NT2/D1 (cell line): ENCODE measurements around the gene DTNB.
A peak's percentile ranks its signal among the peaks of the same experiment; 100 is the strongest.

ENCODE experiments used
- DNase-seq: peaks from one replicate; pipeline ENCODE4 v3.0.0-alpha.2; 2011; ENCODE audit warnings: low read depth, low spot score
- H3K27me3 ChIP-seq: 2 replicates; pipeline ENCODE4 v1.6.0; 2011; ENCODE audit warnings: mild to moderate bottlenecking; ENCODE audit not compliant: insufficient read length, insufficient read depth
- H3K36me3 ChIP-seq: 2 replicates; pipeline ENCODE4 v1.6.1; 2011; ENCODE audit warnings: mild to moderate bottlenecking, low read length, mixed read lengths; ENCODE audit not compliant: insufficient read depth, insufficient read length
- H3K4me1 ChIP-seq: 2 replicates; pipeline ENCODE4 v1.5.1; 2011; ENCODE audit not compliant: insufficient read depth, insufficient read length
- H3K4me3 ChIP-seq: 2 replicates; pipeline ENCODE4 v1.5.1; 2011; ENCODE audit warnings: low read depth; ENCODE audit not compliant: insufficient read length
- H3K9ac ChIP-seq: 2 replicates; pipeline ENCODE4 v1.6.0; 2011; ENCODE audit warnings: low read depth; ENCODE audit not compliant: insufficient read length
- H3K9me3 ChIP-seq: 2 replicates; pipeline ENCODE4 v1.5.1; 2011; ENCODE audit warnings: mild to moderate bottlenecking, low read length; ENCODE audit not compliant: insufficient read depth
- SUZ12 ChIP-seq: IDR thresholded peaks from 2 replicates; pipeline ENCODE4 v1.6.1; 2011; ENCODE audit not compliant: insufficient read length, insufficient read depth; ENCODE audit errors: extremely low read depth
- YY1 ChIP-seq: IDR thresholded peaks from 2 replicates; pipeline ENCODE4 v1.6.1; 2011; ENCODE audit not compliant: insufficient read length, insufficient read depth
- ZNF274 ChIP-seq: IDR thresholded peaks from 2 replicates; pipeline ENCODE4 v1.6.1; 2011; ENCODE audit warnings: mild to moderate bottlenecking, low read depth, low read length

DTNB gene

DNA sequence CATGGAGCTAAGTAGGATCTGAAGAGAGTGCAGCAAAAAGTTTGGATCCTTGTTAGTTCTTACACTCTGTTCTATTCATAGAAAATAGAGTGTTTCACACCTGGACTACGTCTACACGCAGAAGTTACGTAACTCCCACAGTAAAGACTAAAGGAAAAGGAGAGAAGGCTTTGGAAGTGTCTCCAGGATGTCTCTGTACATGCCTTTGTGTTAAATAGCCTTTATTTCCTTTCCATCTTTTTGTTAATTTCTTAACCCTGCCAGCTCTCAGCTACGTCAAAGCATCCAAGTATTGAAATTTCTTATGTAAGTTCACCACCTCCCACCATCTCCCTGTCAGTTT lies 8.4 kb downstream of the DTNB start:
- DNase-seq, result no peak
- no peak for TF ChIP-seq YY1
- no peak for TF ChIP-seq SUZ12
- no peak for TF ChIP-seq ZNF274
- Histone ChIP-seq H3K4me3 (no peak overlapping the region), H3K27me3 (no peaks in the 10 kb centered on the region), H3K4me1 (no peaks in the 10 kb centered on the region), H3K36me3 (no peaks in the 10 kb centered on the region), H3K9ac (no peak overlapping the region), H3K9me3 (no peaks in the 10 kb centered on the region)

DNA sequence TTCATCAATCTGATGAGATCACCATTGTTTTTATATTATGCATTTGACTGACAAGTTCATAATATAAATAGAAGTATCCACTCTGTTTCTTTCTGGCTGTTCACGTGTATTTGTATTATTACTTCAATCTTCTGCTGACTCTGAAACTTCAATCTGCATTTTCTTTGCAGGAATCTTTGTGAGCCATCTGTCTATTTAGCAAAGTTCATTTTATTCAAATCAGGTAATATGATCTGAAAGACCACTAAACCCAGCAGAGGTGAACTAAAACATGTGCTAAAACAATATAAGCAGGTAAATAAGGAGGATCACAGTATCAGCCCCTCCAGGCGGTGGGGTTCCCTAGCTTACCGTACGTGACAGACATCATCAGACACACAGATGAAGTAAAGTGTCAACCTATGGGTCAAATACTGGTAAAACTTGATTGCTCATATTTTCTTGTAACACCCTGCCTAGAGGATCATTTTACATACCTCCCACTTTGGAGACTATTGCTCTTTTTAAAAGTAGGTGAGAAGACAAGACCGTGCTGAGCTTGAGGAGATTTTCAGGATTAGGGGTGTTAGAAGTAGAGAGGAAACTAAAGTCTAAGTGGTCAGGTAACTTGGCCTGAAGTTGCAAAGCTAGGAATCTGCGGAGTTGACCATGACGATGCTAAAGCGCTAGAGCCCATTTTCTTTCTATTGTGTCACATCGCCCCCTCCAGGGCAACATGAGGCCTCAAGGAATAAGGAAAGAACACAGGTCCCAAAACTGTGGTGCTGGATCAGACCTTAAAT lies 9.0 kb downstream of the DTNB start:
- Histone ChIP-seq H3K4me1 (no peaks in the 10 kb centered on the region), H3K9me3 (no peaks in the 10 kb centered on the region), H3K4me3 (no peak overlapping the region), H3K27me3 (no peaks in the 10 kb centered on the region), H3K36me3 (no peaks in the 10 kb centered on the region), H3K9ac (no peak overlapping the region)
- no peak for TF ChIP-seq YY1
- no peak for TF ChIP-seq SUZ12
- no peak for TF ChIP-seq ZNF274
- DNase-seq, result peak; percentile 70

DNA sequence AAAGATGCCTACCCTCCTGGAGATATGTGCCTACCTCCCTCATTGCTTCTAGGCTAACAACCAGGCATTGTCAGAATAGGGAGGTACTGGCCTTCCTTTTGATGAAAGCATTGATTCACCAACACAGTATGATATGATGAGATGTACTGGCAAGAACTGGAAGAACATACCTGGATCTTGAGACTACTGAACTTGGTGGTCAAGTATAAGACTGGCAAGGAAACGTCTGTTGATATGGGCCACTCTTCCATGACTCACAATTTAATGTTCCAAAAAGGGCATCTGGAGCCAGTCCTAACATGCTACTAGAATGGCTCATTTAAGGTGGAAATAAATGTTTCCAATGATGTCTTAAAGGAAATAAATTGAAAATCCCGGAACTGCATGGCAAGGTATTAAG lies 18.1 kb downstream of the DTNB start:
- Histone ChIP-seq H3K9ac (no peak overlapping the region), H3K27me3 (no peaks in the 10 kb centered on the region), H3K4me1 (no peaks in the 10 kb centered on the region), H3K9me3 (no peaks in the 10 kb centered on the region), H3K4me3 (no peak overlapping the region), H3K36me3 (no peaks in the 10 kb centered on the region)
- TF ChIP-seq ZNF274 (no peak), SUZ12 (no peak), YY1 (no peak)
- DNase-seq, result no peak

DNA sequence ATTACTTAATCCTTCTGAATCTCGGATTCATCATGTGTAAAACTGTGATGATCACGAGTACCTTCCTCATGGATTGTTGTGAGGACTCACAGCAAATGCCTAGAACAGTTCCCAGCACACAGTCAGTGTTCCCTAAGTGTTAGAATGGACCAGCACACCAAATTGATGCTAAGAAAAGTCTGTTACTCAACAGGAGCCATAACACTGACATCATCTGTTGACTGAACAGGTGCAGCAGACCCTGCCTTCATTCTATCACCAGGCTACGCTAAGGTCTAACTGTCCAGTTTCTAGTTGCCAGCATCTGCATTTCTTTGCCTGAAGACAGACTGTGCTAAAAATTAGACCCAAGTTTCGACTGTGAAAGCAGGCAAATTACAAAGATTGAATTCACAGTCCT lies 18.6 kb downstream of the DTNB start:
- H3K4me3 ChIP-seq, result no peak overlapping the region
- H3K4me1 ChIP-seq, result no peaks in the 10 kb centered on the region
- TF ChIP-seq SUZ12 (no peak), YY1 (no peak), ZNF274 (no peak)
- H3K36me3 ChIP-seq, result no peaks in the 10 kb centered on the region
- H3K9me3 ChIP-seq, result no peaks in the 10 kb centered on the region
- DNase-seq, result no peak
- H3K27me3 ChIP-seq, result no peaks in the 10 kb centered on the region
- no peak overlapping the region for H3K9ac ChIP-seq

DNA sequence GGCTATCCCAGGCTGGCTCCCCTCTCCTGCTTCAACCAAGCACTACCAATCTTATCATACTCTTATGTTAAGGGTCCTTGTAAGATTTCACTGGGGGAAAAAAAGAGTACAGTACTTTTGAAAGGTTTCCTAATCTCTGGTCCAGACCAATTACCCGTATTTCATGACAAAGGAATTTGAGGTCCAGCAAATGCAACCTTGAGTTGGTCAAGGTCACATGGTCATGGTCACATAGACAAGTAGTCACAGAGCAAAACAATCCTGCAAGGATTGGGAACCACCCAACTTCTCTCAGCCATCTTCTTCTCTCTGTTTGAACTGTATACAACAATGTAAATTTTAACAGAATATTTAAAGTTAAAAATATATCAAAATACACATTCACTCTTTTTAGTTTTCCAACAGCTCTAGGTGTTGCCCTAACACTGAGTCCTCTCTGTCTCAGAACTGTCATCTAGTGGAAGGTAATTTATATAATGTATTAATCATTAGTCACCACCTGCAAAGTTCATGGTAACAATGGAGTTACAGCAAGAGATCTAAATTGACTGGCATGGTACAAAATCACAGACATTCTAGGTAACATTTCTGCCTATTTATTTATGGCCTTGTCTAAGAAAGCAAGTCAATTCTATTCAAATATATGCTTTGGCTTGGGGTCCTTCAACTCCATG lies 21.5 kb downstream of the DTNB start:
- no peak overlapping the region for H3K4me3 ChIP-seq
- TF ChIP-seq SUZ12 (no peak), YY1 (no peak), ZNF274 (no peak)
- no peak for DNase-seq
- no peaks in the 10 kb centered on the region for H3K27me3 ChIP-seq
- H3K36me3 ChIP-seq, result peaks cover 3% of the 10 kb centered on the region
- no peak overlapping the region for H3K9ac ChIP-seq
- no peaks in the 10 kb centered on the region for H3K9me3 ChIP-seq
- H3K4me1 ChIP-seq, result no peaks in the 10 kb centered on the region

DNA sequence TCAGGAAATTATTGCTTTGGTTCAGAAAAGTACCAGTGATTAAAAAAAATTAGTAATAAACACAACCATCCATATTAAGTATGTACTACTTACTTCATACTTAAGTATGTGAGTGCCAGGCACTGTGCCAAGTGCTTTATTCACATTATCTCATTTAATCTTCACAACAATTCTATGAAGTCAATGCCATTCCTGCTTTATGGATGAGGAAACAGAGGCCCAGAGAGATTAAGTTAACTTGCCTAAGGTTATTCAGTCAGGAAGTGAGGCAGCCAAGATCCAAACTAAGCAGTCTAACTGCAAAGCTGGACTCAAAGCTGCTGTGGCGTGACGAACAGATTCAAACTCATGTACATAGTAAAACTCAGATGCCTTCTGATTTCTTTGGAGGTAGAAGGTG lies 22.3 kb downstream of the DTNB start:
- Histone ChIP-seq H3K27me3 (no peaks in the 10 kb centered on the region), H3K36me3 (peaks cover 3% of the 10 kb centered on the region), H3K9me3 (no peaks in the 10 kb centered on the region), H3K4me3 (no peak overlapping the region), H3K9ac (no peak overlapping the region), H3K4me1 (no peaks in the 10 kb centered on the region)
- DNase-seq, result no peak
- TF ChIP-seq ZNF274, result no peak
- no peak for TF ChIP-seq SUZ12
- no peak for TF ChIP-seq YY1

DNA sequence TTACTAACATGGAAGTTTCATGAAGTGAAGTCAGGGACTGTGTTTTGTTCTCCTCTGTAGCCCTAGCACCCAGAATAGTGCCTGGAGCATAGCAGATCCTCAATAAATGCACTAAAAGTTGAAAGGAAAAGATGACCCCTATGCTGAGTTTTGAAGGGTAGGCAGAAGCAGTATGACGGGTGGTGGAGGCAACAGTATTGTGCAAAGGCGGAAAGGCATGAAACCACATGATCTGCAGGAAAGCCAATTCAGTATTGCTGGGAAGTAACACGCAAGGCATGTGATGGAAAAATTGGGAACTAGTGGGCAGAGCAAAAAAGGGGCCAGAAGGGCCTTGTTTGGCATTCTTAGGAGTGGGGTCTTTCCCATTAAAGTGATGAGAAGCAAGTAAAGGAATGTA lies 23.1 kb downstream of the DTNB start:
- H3K4me3 ChIP-seq, result no peak overlapping the region
- no peak for DNase-seq
- H3K4me1 ChIP-seq, result no peaks in the 10 kb centered on the region
- no peaks in the 10 kb centered on the region for H3K9me3 ChIP-seq
- H3K27me3 ChIP-seq, result no peaks in the 10 kb centered on the region
- peaks cover 3% of the 10 kb centered on the region for H3K36me3 ChIP-seq
- TF ChIP-seq SUZ12, result no peak
- TF ChIP-seq ZNF274, result no peak
- no peak for TF ChIP-seq YY1
- no peak overlapping the region for H3K9ac ChIP-seq
